ENCODE results near the gene VPS29.

DNA sequence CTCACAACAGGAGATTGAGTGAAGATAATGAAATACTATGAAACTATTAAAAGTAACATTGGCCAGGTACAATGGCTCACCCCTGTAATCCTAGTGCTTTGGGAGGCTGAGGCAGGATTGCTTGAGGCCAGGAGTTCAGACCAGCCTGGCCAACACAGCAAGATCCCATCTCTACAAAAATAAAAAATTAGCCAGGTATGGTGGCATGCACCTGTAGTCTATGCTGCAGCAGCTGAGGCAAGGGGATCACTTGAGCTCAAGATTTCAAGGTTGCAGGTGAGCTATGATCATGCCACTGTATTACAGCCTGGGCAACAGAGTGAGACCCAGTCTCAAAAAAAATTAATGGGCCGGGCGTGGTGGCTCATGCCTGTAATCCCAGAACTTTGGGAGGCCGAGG is 15.1 kb upstream of the VPS29 start:
- TF ChIP-seq, protein P1, sequence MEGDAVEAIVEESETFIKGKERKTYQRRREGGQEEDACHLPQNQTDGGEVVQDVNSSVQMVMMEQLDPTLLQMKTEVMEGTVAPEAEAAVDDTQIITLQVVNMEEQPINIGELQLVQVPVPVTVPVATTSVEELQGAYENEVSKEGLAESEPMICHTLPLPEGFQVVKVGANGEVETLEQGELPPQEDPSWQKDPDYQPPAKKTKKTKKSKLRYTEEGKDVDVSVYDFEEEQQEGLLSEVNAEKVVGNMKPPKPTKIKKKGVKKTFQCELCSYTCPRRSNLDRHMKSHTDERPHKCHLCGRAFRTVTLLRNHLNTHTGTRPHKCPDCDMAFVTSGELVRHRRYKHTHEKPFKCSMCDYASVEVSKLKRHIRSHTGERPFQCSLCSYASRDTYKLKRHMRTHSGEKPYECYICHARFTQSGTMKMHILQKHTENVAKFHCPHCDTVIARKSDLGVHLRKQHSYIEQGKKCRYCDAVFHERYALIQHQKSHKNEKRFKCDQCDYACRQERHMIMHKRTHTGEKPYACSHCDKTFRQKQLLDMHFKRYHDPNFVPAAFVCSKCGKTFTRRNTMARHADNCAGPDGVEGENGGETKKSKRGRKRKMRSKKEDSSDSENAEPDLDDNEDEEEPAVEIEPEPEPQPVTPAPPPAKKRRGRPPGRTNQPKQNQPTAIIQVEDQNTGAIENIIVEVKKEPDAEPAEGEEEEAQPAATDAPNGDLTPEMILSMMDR (IDR thresholded peaks at IDR 0.05), result no peak
- TF ChIP-seq EZH2 (IDR thresholded peaks at IDR 0.05; ENCODE audit: borderline replicate concordance, insufficient read depth, low read depth, low read length, poor library complexity, severe bottlenecking), result no peak

All from B cell (primary cell).